ENCODE results near the gene ADAMTSL1.

Gene ADAMTSL1

DNA sequence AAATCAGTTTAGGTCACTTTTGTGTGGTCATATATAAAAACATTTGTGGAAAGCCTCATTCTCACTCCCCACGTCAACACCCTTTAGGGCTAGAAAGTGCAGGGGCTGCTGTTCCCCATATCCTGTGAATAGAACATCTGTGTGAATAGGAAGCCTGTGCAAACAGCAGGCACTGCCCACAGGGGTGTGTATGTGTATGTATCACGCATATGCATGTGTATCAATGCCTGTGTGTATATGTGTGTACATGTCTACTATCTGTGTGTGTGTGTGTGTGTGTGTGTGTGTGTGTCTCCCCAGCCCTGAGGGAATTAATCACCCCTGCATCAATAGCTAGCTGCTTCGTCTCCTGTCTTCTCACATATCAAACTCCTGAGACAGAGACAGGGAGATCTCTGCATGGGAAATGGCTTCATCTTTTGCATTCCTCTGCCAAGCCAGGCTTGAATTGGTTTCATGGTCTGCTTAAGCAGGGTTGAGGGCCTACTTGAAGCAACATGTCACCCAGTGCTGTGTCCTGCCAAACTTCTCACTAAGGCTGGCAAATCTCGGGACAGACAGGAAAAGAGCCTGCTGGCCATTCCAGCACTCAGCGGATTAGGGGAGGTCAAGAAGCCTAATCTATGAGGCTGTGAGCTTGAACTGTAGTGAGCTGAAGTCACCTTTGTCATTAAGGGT, 265.8 kb downstream of the ADAMTSL1 start:
- DNase-seq (ENCODE audit: low spot score), result no peak

DNA sequence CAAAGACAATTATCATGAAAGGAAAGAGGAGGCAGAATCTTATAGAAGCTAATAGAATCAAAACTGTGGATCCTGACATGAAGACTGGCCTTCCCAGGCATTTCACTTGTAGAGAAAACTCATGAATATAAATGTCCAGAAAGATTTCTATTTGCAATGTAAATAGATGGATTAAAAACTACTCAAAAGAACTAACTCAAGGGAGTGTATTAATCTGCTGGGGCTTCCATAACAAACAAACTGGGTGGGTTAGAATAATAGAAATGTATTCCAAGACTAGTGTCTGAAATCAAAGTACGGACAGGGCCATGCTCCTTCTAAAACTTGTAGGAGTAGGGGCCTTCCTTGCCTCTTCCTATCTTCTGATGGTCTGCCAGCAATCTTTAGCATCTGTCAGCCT, 267.4 kb downstream of the ADAMTSL1 start:
- no peak for DNase-seq (ENCODE audit: low spot score)

DNA sequence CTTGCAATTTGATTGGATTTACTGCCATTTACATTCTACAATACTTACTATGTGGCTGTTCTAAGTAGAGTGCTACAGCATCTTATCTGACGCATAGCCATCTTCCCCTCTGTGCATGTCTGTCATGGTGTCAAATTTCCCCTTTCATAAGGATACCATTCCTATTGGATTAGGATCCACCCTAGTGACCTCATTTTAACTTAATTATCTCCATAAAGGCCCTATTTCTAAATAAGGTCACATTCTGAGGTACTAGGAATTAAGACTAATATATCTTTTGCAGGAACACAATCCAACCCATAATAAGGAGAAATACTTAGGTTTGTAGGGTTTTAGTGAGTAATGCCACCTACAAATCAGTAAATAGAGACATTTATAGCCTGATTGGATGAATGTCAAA, 268.0 kb downstream of the ADAMTSL1 start:
- no peak for DNase-seq (ENCODE audit: low spot score)

DNA sequence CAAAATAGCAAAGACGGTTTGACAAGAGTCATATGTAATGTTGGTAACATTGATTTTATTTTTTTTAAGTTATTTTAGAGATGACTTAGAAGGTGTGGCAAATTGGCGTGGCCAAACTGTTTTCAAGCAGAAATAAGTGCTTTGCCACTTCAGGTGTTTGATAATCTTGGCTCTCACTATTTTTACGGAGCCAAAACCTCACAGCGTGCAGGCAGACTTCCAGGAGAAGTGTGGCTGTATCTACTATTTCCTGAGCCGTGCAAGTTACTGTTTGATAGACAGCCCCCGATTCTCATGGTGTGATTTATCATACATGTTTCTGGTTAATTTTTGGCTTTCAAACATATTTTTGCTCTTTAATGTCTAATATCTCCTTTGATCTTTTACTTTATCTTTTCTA, 269.5 kb downstream of the ADAMTSL1 start:
- no peak for DNase-seq (ENCODE audit: low spot score)

DNA sequence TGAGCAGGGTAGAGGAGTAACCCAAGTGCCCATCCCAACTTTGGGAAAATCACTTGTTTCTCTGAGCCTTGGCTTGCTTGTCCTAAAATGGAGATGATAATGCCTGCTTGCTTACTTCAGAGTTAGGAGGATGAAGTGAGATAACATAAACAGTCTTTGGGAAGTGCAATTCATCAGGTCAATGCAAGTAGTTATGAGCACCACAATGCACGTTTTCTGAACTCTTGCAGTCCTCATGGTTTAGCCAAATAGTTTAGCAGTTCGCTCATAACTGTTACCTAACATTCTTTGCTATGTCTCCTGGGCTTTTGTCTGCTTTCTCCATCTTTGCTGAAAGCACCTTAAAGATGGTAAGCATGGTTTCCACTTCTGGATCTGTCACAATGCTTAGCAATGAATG, 270.0 kb downstream of the ADAMTSL1 start:
- no peak for DNase-seq (ENCODE audit: low spot score)

DNA sequence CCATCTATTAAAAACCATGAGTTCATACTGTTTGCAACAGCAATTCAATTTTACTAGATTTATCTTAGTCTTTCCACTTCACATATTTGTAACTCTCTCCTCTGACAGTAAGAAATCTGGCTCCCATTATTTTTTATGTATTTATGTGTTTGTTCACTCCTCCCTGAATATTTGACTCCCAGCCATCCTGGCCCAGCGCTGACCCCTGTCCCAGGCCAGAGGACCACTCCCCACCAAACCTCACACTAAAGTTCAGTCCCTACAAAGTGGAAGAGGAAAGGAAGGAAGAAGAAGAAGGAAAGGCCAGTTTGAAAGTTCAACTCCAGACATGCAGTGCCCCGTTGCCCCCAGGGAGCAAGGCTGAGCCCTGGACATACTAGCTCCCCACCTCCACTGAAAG, 271.8 kb downstream of the ADAMTSL1 start:
- no peak for DNase-seq (ENCODE audit: low spot score)

DNA sequence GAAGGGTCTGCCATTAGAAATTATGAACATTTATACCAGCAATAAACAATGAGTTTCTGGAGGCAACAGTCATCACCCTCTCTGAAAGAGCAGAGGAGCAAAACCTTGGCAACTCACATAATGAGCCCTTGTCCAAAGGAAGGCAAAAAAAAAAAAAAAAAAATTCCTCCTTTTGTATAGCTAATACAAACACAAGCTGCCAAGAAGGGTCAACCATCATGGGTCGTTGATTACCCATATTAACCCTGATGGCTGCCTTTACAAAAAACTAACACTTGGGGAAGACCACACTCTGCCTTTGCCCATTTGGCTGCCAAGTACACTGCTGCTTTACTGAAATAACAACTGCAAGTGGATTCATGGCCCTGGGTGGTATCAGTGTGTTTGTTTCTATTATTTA, 272.7 kb downstream of the ADAMTSL1 start:
- no peak for DNase-seq (ENCODE audit: low spot score)

DNA sequence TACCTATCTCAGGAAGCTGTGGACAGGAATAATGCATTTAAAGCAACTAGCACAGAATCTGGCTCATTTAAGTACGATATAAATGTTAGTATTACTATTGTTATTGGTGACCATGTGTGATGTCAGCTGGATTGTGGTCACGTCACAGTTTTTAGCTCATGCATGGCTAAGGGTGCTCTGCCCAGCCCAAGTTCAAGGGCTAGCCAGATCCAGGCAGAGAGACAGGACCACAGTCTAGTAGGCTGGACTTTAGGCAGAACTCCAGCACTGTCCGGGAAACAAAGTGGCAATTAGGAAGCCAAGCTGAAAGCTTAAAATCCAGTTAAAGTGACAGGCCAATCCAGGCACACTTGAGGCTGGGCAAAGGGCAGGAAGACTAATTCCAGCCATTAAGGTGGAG, 273.6 kb downstream of the ADAMTSL1 start:
- no peak for DNase-seq (ENCODE audit: low spot score)

DNA sequence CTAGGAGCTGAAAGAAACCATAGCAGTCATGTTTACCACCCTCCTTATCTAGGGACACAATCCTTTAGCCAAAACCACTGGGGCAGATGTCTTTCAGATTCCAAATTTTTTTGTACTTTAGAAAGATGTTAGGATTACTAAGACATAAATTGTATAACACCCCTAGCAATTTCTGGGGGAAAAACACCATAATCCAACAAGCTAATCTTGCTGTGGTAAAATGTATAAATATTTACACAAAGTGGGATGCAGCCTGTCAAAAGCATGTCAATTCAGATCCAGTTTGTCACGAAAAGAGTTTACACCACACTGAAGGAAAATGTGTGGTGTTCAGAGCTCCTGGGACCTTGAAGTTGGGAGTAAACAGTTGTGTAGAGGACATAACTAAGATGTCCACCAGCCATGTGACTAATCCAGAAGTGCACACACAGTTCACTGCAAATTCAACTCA, 274.3 kb downstream of the ADAMTSL1 start:
- no peak for DNase-seq (ENCODE audit: low spot score)

DNA sequence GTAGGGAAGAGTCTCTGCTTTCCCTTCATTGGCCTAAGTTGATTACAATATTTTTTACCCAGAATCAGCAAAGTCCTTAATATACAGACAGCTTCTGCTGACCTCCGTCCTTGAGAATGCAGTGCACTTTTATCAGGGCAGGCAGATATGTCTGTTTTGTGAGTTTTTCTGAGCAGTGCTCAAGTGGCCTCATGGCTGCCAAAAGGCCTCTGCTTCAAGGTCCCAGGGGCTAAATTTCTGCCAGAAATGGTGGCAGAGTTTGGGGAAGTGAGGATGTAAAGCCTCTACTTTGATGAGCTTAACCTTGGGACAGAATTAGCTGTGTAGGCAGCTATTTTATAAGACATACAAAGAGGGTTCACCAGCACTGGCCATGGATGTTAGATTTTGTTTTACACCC, 275.8 kb downstream of the ADAMTSL1 start:
- DNase-seq (ENCODE audit: low spot score), result no peak

DNA sequence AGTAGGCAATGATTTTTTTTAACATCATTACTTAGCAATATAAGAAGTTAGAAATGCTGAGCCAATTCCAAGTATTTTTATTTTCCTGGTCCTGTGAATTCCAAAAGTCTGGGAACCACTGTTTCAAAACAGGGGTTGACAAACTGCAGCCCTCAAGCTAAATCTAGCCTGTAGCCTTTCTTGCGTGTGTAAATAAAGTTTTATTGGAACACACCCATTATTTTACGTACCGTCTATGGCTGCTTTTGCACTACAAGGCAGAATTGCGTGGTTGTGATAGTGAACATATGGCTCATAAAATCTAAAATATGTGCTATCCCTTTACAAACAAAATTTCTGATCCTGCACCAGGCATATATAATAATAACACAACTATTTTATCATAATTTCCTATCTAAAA, 280.0 kb downstream of the ADAMTSL1 start:
- DNase-seq (ENCODE audit: low spot score), result no peak

DNA sequence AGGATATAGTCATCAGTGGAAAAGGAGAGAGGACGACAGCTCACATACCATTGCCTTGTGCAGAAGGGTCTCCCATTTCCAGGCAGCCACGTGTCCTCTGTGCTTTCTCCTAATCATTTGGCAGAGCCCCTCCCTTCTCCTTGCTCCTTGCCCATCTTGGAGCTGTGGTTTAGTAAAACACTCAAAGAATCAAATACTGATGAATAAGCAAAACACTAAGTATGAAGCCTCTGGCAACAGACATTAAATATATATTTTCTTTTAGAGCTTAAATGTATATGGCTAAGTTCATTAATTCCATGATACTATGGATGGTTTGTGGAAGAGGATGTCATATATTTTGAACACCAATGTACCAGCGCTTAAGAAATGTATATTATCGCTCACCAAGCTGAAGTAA, 280.6 kb downstream of the ADAMTSL1 start:
- DNase-seq (ENCODE audit: low spot score), result no peak

DNA sequence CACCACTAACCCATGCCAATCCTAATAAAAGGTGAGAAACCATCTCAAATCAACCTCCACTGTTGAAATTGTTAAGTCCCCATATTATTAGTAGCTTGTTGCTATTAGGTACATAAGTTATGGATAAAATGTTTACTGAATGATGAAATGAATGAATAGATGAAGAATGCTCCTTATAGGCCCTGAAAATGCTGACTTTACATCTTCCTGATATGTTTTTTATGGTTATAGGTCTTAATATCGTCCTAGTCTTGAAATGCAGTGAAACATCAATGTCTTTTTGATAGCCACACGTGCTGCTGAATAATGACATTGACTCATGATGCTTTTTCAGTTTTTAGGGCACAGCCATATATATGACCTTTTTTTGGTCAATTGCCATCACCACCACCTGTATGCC, 281.3 kb downstream of the ADAMTSL1 start:
- no peak for DNase-seq (ENCODE audit: low spot score)

DNA sequence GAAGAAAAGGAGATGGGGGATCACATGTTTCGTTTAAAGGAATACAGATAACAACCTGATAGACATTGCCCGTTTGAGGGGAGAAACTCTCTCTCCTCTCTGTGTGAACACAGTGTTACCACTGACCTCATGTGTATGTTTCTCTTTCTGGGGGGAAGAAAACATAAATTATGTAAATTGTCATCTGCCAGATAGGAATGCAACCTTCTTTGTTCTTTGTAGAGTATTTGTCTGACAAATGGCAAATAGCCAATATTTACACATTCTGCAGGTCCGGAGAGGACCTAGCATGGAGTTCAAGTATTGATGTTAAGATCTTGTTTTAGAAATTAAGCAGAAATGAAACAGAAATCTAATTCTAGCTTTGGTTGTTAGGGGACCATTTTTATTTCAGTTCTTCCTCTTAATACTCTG, 282.8 kb downstream of the ADAMTSL1 start:
- no peak for DNase-seq (ENCODE audit: low spot score)

DNA sequence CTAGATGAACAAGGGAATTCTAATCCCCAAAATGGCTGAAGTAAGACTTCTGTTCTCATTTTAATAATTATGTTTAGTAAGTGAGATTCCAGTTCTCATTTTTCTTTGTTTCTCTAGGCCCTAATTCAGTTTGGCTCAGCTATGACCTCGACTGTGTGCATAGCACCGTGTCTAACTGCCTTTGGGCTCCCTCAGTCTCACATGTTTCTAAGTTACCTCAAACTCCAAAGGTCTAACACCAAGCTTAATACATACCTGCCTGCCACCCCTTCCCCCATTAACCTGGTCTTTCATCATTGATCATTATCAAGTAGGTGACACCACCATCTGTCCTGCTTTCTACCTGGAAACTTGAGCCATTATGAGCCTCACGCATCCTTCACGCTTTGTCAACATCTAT, 285.9 kb downstream of the ADAMTSL1 start:
- DNase-seq (ENCODE audit: low spot score), result no peak

DNA sequence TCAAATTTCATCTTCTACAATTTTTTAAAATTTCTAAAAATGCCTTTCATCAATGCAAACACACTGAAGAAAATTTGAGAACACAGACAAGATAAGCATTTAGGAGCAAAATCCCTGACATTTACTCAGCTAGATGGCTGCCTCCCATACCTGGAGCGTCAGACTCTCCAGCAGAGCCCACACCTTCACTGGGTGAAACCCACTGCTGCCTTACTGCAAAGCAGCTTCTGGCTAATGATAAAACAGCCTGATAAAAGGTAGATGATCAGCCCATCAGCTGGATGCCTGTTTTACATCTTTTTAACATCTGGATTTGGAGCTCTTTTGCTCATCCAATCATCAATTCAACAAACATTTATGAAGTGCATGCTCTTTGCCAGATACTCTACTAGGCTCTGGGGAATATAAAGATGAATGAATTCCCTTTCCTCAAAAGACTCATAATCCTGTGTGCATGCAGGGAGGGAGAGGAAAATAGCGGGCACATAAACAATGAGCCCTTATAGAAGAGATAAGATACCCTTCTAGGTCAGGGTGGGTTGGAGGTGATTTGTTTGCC, 287.9 kb downstream of the ADAMTSL1 start:
- no peak for DNase-seq (ENCODE audit: low spot score)

DNA sequence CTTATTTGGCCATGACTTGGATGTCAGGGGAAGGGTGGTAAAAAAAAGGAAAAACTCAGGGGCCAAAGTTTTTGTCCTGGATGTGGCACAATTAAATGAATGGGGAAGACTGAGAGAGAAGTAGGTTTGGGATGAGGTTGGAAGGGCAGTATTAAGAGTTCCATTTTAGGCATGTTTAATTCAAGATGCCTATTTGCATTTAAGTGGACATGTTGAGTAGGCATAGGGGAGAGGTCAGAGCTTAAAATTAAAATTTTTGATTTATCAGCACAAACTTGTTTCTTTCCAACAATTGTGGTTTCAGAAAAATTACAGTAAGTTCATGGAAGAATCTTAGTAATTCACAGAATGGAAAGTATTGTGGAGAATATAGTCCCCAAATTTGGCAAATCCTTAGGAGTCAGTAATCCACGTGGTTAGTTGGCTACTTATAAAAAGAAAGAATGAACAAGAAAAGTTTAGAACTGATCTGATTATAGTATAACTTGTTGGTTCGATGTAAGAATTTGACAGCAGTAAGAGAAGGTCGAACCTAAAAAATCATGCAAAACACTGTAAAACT, 293.1 kb downstream of the ADAMTSL1 start:
- no peak for DNase-seq (ENCODE audit: low spot score)

DNA sequence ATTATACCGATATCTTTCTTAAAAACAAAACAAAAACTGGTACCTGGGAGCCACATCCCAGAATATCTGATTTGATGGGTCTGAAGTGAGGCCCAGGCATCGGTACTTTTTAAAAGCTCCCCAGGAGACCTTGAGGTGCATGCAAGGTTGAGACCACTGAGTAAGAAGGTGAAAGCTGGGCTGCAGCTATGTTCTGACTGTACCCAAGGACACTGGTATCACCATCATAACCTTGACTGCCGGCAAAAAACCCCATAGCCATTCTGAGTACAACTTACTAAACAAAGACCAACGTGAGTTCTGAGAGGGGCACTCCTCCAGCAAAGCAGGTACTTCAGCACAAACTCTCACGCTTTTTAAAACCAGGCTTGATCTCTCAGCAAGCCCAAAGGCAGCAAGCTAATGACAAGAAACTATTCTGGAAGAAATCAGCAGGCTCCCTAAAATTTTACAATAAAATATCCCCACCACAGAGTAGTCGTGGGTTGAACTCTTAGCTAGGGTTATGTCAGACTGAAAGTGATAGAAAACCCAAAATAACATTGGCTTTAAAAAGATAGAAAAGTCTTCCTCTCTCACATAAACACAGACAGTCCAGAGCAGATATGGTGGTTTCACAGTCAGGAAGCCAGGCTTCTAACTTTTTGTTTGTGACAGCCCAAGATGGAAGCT, 295.1 kb downstream of the ADAMTSL1 start:
- DNase-seq (ENCODE audit: low spot score), result no peak

DNA sequence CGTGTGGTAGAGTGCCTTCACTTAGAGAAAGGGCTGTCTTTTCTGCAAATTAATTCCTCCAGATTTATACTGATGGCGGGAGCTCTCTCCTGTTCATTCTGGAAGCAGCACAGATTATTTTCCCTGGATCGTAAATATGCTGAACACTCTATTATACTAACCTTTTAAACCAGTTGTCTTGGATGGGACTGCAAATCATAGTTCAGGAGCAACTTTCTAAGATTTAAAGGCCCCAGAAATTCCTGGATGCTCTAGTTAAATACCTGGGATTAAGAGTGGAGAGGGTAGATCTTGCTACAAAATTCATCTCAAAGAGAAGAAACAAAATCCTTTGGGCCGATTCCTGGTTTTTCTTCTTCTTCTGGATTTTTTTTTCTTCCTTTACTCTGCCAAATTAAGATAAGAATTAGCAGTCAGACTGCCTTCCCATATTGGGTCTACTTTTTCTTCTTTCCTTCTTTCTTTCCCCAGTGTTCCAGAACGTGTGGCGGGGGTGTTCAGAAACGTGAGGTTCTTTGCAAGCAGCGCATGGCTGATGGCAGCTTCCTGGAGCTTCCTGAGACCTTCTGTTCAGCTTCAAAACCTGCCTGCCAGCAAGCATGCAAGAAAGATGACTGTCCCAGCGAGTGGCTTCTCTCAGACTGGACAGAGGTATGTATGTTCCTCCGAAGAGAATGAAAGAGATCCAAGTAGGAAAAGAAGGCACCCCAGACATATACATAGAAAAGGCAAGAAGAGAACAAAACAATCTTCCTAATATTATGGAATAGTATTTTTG, 296.4 kb downstream of the ADAMTSL1 start:
- DNase-seq (ENCODE audit: low spot score), result no peak

DNA sequence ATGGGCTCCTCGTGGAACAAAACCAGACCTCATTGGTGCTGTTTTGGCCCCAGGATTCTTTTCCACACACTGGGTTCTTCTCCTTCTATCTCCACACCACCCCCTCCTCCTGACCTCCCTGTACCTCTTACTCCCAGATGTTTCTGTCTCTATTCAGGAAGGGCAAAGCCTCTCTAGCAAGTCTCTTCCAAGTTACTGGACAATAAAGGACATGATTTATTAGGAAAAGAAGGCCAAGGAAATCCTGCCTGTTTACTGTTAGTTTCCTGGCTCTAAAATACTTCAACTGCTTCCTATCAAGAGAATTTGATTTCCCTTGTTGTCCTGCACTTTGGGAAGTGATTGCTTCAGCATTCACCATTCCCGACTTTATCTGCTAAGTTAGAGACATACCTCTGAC, 297.1 kb downstream of the ADAMTSL1 start:
- no peak for DNase-seq (ENCODE audit: low spot score)

DNA sequence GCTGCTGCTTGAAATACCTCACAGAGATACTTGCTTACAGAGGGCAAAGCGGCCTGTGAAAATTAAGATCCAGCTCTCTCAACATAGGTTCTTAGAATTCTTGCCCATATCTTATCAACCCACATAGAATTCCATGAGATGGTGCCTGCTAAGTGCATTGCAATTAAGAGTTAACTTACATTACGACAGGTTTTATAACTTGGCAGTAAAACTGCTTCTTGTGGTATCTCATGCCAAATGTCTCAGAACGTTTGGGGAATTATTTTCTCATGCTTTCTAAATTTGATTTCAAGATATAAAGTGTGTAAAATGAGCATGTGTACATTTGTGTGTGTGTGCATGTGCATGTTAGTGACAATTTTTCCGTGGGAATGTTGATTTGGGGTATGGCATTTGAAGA, 297.8 kb downstream of the ADAMTSL1 start:
- no peak for DNase-seq (ENCODE audit: low spot score)

DNA sequence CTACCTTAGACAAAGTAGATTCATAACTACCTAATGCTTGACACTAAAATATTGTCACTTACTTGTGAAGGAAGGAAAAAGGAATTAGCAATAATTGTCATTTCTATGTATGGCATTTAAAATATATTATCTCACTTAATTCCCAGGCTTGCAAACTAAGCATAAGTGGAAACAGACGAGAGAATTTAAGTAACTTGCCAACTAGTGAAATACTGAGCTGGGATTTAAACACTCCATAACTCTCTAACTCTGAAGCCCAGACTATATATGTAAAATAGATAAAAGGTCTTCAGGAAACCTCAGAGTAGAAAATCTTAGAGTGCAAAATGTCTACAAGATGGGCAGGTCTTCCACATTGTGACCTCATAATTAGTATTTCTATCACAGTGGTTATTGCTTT, 301.3 kb downstream of the ADAMTSL1 start:
- DNase-seq (ENCODE audit: low spot score), result no peak

DNA sequence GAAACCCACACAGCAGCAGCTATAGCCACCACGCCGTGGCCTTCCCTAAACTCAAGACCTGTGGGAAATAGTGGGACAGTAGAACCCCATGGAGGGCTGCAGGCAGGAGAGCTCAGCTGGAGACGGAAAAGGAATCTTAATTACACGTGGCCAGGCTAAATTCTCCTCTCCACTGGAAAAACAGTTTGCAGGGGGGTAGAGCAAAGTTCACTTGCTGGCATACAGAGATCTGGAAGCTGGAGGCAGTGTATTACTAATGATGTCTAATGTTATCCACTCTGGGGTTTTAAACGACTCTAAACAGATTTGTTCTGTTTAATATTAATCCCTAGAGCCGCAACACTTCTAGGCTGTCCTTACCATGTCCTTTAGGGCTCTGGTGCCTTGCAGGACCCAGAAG, 302.0 kb downstream of the ADAMTSL1 start:
- no peak for DNase-seq (ENCODE audit: low spot score)
